ENCODE data around the gene NCAM1. TPM values are rescaled to one million over a fixed set of nuclear protein-coding genes. Genes with fewer than 3 reads are reported as not detected.

NCAM1 gene
- total RNA-seq, 2 donors from 2014 or later, result 225 to 229 TPM

DNA sequence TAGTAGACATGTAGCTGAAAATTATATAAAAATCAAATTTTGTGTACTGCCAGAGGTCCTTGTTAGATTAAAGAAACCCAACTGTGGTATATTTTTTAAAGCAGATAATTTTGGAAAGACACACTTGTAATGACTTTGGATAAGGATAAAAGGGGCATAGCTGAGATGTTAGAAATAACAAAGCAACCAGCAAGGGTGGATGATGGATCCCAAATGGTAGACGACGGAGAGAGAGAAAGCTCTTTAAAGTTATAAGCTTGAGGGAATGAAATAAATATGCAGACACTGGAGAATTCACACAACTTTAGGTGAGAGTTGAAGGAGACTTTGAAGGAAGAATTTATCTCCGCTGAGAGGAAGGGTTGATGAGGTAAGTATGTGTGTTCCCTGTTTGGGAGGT is 10.6 kb downstream of the NCAM1 start:
- Histone ChIP-seq H3K4me3 (no peak overlapping the region), H3K9me3 (no peaks in the 10 kb centered on the region), H3K27ac (no peak overlapping the region), H3K36me3 (no peaks in the 10 kb centered on the region), H3K4me1 (peaks cover 0 to 10% of the 10 kb centered on the region in 2 donors), H3K27me3 (no peaks in the 10 kb centered on the region)
- DNase-seq (ENCODE audit: low spot score), result no peak
- TF ChIP-seq, protein P1, sequence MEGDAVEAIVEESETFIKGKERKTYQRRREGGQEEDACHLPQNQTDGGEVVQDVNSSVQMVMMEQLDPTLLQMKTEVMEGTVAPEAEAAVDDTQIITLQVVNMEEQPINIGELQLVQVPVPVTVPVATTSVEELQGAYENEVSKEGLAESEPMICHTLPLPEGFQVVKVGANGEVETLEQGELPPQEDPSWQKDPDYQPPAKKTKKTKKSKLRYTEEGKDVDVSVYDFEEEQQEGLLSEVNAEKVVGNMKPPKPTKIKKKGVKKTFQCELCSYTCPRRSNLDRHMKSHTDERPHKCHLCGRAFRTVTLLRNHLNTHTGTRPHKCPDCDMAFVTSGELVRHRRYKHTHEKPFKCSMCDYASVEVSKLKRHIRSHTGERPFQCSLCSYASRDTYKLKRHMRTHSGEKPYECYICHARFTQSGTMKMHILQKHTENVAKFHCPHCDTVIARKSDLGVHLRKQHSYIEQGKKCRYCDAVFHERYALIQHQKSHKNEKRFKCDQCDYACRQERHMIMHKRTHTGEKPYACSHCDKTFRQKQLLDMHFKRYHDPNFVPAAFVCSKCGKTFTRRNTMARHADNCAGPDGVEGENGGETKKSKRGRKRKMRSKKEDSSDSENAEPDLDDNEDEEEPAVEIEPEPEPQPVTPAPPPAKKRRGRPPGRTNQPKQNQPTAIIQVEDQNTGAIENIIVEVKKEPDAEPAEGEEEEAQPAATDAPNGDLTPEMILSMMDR (IDR thresholded peaks at IDR 0.05), result no peak

DNA sequence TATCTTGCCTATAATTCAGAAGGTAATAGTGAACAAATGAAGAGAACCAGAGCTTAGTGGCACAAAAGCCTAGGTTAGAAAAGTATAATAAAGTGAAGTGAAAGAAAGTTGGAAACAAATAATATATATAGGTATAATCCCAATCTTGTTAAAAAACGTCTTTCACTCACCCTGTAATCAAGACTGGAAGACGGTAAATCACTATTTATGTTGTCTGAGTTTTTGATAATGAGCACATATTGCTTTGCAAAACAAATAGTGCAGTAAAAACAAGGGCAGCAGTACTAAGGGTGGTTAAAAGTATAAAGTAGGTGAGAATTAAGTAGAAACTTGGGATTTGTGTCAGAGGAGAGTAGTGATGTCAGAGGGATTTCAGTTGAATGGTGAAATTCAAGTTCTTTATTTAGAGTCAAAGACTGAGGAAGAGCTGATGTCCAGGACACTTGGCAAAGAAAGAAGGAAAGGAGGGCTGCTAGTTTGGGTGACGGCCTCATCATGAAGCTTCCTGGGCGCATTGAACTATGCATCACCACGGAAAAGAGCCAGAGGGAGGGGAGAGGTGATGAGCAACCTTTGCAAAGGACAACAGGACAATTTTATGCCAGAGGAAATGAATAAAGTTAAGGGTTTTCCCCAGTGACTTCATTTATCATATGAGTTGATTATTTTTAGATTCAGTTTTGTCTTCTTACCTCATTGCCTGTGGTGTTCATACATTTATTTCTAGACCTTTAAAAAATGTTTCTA is 11.4 kb downstream of the NCAM1 start:
- no peak for DNase-seq (ENCODE audit: low spot score)
- Histone ChIP-seq H3K27me3 (no peaks in the 10 kb centered on the region), H3K4me1 (peaks cover 0 to 10% of the 10 kb centered on the region in 2 donors), H3K9me3 (no peaks in the 10 kb centered on the region), H3K4me3 (no peak overlapping the region), H3K36me3 (no peaks in the 10 kb centered on the region), H3K27ac (no peak overlapping the region)
- TF ChIP-seq, protein P1 (IDR thresholded peaks at IDR 0.05), result no peak

DNA sequence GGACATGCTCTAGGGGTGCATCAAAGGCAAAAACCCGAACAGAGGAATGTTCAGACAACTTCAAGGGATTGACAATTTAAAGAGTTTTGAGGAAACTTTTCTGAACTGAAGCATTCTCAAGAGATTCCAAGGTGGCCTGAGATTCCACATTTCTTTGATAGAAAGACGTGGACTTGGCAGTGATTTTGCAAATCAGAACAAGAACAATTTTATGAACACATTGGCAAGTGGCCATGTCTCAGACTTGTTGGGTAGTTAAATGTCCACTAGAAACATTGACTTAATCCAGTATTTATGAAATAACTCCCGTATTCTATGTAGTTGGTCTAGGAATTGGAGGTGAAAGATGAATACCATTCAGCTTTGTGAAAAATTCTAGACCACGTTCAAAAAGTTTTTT is 13.8 kb downstream of the NCAM1 start:
- H3K4me3 ChIP-seq, result no peak overlapping the region
- no peak overlapping the region for H3K27ac ChIP-seq
- DNase-seq (ENCODE audit: low spot score), result no peak
- no peaks in the 10 kb centered on the region for H3K9me3 ChIP-seq
- H3K36me3 ChIP-seq, result no peaks in the 10 kb centered on the region
- no peaks in the 10 kb centered on the region for H3K4me1 ChIP-seq
- no peaks in the 10 kb centered on the region for H3K27me3 ChIP-seq
- TF ChIP-seq, protein P1 (IDR thresholded peaks at IDR 0.05), result no peak

DNA sequence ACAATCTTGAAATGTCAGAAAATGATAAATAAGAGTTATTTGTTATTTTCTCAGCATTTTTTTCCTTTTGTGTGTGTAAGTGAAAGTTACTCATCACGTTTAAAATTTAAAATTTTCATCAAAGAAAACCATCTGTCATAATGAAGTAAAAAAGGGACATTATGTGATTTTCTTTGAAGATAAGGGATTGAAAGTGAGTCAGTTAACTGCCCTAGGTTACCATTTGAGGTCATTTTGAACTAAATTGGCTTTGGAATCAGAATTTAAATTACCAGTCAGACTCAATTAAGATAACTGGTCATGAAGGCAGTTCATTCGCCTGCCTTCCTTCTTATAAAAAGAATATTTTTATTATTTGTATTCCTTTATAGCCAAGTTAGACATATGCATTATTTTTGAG is 14.3 kb downstream of the NCAM1 start:
- Histone ChIP-seq H3K4me3 (no peak overlapping the region), H3K27me3 (no peaks in the 10 kb centered on the region), H3K36me3 (no peaks in the 10 kb centered on the region), H3K9me3 (no peaks in the 10 kb centered on the region), H3K4me1 (no peaks in the 10 kb centered on the region), H3K27ac (no peak overlapping the region)
- TF ChIP-seq, protein P1 (IDR thresholded peaks at IDR 0.05), result no peak
- DNase-seq (ENCODE audit: low spot score), result no peak

DNA sequence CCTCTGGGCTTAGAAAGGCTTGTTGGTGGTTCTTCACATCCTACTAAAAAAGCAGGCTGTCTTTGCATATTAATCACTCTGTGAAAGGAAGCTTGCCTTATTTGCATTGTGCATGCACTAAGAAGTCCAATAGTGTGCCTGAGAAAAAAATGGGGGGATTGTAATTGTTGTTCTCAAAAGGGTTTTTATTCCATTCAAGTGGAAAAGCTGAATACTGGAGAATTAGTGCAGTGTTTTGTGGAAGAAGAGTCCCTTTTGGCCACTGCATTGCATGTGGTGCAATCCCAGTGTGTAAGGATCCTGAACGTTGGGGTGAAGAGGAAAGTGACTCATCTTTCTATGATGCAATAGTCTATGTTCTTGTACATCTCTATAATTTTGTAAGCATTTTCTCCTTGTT is 16.5 kb downstream of the NCAM1 start:
- H3K36me3 ChIP-seq, result no peaks in the 10 kb centered on the region
- no peaks in the 10 kb centered on the region for H3K27me3 ChIP-seq
- no peak for DNase-seq (ENCODE audit: low spot score)
- no peaks in the 10 kb centered on the region for H3K4me1 ChIP-seq
- H3K4me3 ChIP-seq, result no peak overlapping the region
- no peak overlapping the region for H3K27ac ChIP-seq
- TF ChIP-seq, protein P1 (IDR thresholded peaks at IDR 0.05), result no peak
- no peaks in the 10 kb centered on the region for H3K9me3 ChIP-seq

DNA sequence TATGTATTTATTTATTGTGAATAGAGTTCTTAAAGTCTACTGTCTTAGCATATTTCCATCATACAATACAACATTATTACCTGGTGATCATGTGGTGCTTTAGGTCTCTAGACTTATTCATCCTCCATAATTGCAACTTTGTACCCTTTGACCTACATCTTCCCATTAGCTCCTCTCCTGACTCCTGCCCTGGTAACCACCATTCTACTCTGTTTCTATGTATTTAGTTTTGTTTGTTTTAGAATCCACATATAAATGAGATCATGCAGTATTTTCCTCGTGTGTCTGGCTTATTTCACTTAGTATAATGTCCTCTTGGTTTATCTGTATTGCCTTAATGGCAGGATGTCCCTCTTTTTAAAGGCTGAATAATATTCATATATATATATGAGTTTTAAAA is 22.7 kb downstream of the NCAM1 start:
- Histone ChIP-seq H3K27ac (no peak overlapping the region), H3K27me3 (no peaks in the 10 kb centered on the region), H3K9me3 (peaks cover 0 to 13% of the 10 kb centered on the region in 2 donors), H3K4me3 (no peak overlapping the region), H3K4me1 (no peaks in the 10 kb centered on the region), H3K36me3 (no peaks in the 10 kb centered on the region)
- no peak for DNase-seq (ENCODE audit: low spot score)
- TF ChIP-seq, protein P1 (IDR thresholded peaks at IDR 0.05), result no peak
